MCF 10A (cell line): ENCODE data around the gene DLST. TPM values are rescaled to one million over a fixed set of nuclear protein-coding genes. Genes with fewer than 3 reads are reported as not detected.

Source experiments
- BruUV-seq: library from RNA; stranded (reverse); fragments of 400-500 nt; replicated peaks from 2 replicates; lab custom pipeline; 2021; lab: Mats Ljungman, UMichigan
- CTCF ChIA-PET: fragments of 300-600 bp; sonication (Branson Sonifier 250); formaldehyde crosslinking; extraction: SDS; loops from one replicate; lab custom pipeline; 2021; ENCODE audit warnings: antibody characterized with exemption, inconsistent platforms; lab: Yijun Ruan, JAX
- POLR2A ChIA-PET: fragments of 300-600, 350-650 bp; sonication (Branson Sonifier 250); formaldehyde crosslinking; extraction: SDS; loops from one replicate; lab custom pipeline; 2020; ENCODE audit warnings: antibody characterized with exemption, inconsistent platforms; lab: Yijun Ruan, JAX
- DNase-seq: peaks from one replicate; pipeline ENCODE4 v3.0.0-alpha.2; 2018; ENCODE audit not compliant: unreplicated experiment
- H3K27ac Mint-ChIP-seq: one replicate; pipeline ENCODE4 v1.8.0; 2022; ENCODE audit warnings: mild to moderate bottlenecking, low read depth, mixed read lengths; ENCODE audit not compliant: unreplicated experiment
- H3K27me3 Mint-ChIP-seq: one replicate; pipeline ENCODE4 v1.8.0; 2022; ENCODE audit warnings: mixed read lengths; ENCODE audit not compliant: insufficient read depth, unreplicated experiment
- H3K36me3 Mint-ChIP-seq: one replicate; pipeline ENCODE4 v1.8.0; 2022; ENCODE audit warnings: mild to moderate bottlenecking, moderate library complexity, mixed read lengths; ENCODE audit not compliant: insufficient read depth, unreplicated experiment
- H3K4me1 Mint-ChIP-seq: one replicate; pipeline ENCODE4 v1.8.0; 2022; ENCODE audit warnings: mixed read lengths; ENCODE audit not compliant: insufficient read depth, unreplicated experiment
- H3K4me3 Mint-ChIP-seq: one replicate; pipeline ENCODE4 v1.8.0; 2022; ENCODE audit warnings: mild to moderate bottlenecking, moderate library complexity, mixed read lengths; ENCODE audit not compliant: unreplicated experiment
- H3K9me3 Mint-ChIP-seq: one replicate; pipeline ENCODE4 v1.8.0; 2022; ENCODE audit warnings: mixed read lengths; ENCODE audit not compliant: unreplicated experiment
- intact Hi-C: fragments of 100-400 bp; cut with micrococcal nuclease; formaldehyde crosslinking; loops from 2 replicates; pipeline ENCODE4 v1.14.1; 2022
- total RNA-seq: library from RNA; stranded (reverse); gene quantifications from 2 replicates; pipeline ENCODE4 v1.2.3, GENCODE V29; 2022
- TF ChIP-seq, protein P1 (sequence below): fragments of 200-600 bp; IDR thresholded peaks from one replicate; pipeline ENCODE4 v1.8.0; 2022; ENCODE audit warnings: antibody characterized with exemption, mild to moderate bottlenecking; ENCODE audit not compliant: unreplicated experiment

DLST gene
- total RNA-seq, 1 experiment from 2014 or later = 114 TPM

- TF ChIP-seq, protein P1, sequence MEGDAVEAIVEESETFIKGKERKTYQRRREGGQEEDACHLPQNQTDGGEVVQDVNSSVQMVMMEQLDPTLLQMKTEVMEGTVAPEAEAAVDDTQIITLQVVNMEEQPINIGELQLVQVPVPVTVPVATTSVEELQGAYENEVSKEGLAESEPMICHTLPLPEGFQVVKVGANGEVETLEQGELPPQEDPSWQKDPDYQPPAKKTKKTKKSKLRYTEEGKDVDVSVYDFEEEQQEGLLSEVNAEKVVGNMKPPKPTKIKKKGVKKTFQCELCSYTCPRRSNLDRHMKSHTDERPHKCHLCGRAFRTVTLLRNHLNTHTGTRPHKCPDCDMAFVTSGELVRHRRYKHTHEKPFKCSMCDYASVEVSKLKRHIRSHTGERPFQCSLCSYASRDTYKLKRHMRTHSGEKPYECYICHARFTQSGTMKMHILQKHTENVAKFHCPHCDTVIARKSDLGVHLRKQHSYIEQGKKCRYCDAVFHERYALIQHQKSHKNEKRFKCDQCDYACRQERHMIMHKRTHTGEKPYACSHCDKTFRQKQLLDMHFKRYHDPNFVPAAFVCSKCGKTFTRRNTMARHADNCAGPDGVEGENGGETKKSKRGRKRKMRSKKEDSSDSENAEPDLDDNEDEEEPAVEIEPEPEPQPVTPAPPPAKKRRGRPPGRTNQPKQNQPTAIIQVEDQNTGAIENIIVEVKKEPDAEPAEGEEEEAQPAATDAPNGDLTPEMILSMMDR = no peak
- Mint-ChIP-seq H3K27ac (no peak overlapping the region), H3K36me3 (no peaks in the 10 kb centered on the region), H3K9me3 (no peaks in the 10 kb centered on the region), H3K4me1 (no peaks in the 10 kb centered on the region), H3K27me3 (no peaks in the 10 kb centered on the region), H3K4me3 (no peak overlapping the region)
- ChIA-PET CTCF (interaction anchor here (0.7 to 1.3 kb wide), 3 partner anchors 135 to 136 kb away, joined by 3 to 5 read pairs (median 4); no protein-coding TSS in a partner anchor), POLR2A (no interaction called here)
- BruUV-seq = no TSS peak
- DNase-seq = no peak
- intact Hi-C loops = no loop called here
These were observed 71.2 kb downstream of the DLST start for GRCh38 chr14:74952697-74953484.

Other genes starting within 250 kb of the DLST start
- gene AREL1, start 168.8 kb upstream of the DLST start, total RNA-seq = 27.7 and 29.8 TPM in 2 replicates
- 61.5 and 62.3 TPM in 2 replicates for gene FCF1, start 168.8 kb upstream of the DLST start, total RNA-seq
- gene YLPM1, start 118.6 kb upstream of the DLST start, total RNA-seq = 40.5 and 43.9 TPM in 2 replicates
- gene PROX2, start 5.8 kb upstream of the DLST start, total RNA-seq = not detected in 2 replicates
- 8.8 and 12.3 TPM in 2 replicates for gene RPS6KL1, start 41.3 kb downstream of the DLST start, total RNA-seq
- gene PGF, start 73.7 kb downstream of the DLST start, total RNA-seq = 1.3 and 2.1 TPM in 2 replicates
- 53.8 and 57.9 TPM in 2 replicates for gene EIF2B2, start 121.0 kb downstream of the DLST start, total RNA-seq
- gene MLH3, start 169.6 kb downstream of the DLST start, total RNA-seq = 28.2 and 29.9 TPM in 2 replicates
- 11.7 and 19.9 TPM in 2 replicates for gene ACYP1, start 182.1 kb downstream of the DLST start, total RNA-seq
- 1.3 and 2.2 TPM in 2 replicates for gene ZC2HC1C, start 187.7 kb downstream of the DLST start, total RNA-seq
- 112 and 113 TPM in 2 replicates for gene NEK9, start 245.1 kb downstream of the DLST start, total RNA-seq